ENCODE results near the gene TWNK. TPM values are rescaled to one million over a fixed set of nuclear protein-coding genes. Genes with fewer than 3 reads are reported as not detected.

The TWNK gene
- total RNA-seq, 5 donors from 2014 or later (not counting 1 experiment from before 2014, with no cell fraction given): 5.3 to 20.2 (median 16.9) TPM

GRCh38 chr10:101016814-101017213, 29.5 kb downstream of the TWNK start:
- H3K27me3 Mint-ChIP-seq: peaks cover 41 to 53% of the 10 kb centered on the region in 2 donors
- peaks cover 16 to 25% (median 20%) of the 10 kb centered on the region in 3 donors for H3K4me1 Mint-ChIP-seq
- Histone ChIP-seq H3K9me3 (no peaks in the 10 kb centered on the region), H3K27ac (ENCODE audit: low read length) (no peak overlapping the region), H3K27me3 (replicated peaks in 1 of 2; ENCODE audit: control insufficient read depth in 2 of 2, extremely low read depth in 1 of 2, insufficient read depth in 2 of 2, low read length in 1 of 2) (peaks cover 0 to 67% of the 10 kb centered on the region in 2 experiments), H3K4me3 (ENCODE audit: control insufficient read depth in 1 of 2, extremely low read depth in 1 of 2, low read length in 1 of 2) (no peak overlapping the region), H3K36me3 (ENCODE audit: control insufficient read depth in 2 of 2, extremely low read depth in 1 of 2, insufficient read depth in 1 of 2, low read length in 1 of 2) (no peaks in the 10 kb centered on the region), H3K4me1 (ENCODE audit: control insufficient read depth in 1 of 2, extremely low read depth in 1 of 2, insufficient read depth in 2 of 2, low read length in 2 of 2) (peaks cover 0 to 27% of the 10 kb centered on the region in 2 experiments)
- 86% methylated on average over 2 of the region's 5 CpGs for WGBS (ENCODE audit: insufficient coverage)
- POLR2A ChIA-PET: no interaction called here
- no peaks in the 10 kb centered on the region for H3K36me3 Mint-ChIP-seq
- DNase-seq: no peak
- no peak for ATAC-seq (replicated peaks in 1 of 4)
- H3K4me3 Mint-ChIP-seq: no peak overlapping the region
- no peaks in the 10 kb centered on the region for H3K9me3 Mint-ChIP-seq
- H3K27ac Mint-ChIP-seq: no peak overlapping the region
- CTCF ChIA-PET: interaction anchor here (0.5 to 3.2 kb wide), 6 partner anchors 15 to 455 kb away, joined by 3 to 25 read pairs (median 3); partner anchors contain the start of genes PDZD7 (in 1 of the 2) and SFXN3 (in 1 of the 2)

GRCh38 chr10:101018118-101018599, 30.8 kb downstream of the TWNK start:
- no peaks in the 10 kb centered on the region for H3K9me3 Mint-ChIP-seq
- Histone ChIP-seq H3K36me3 (ENCODE audit: control insufficient read depth in 2 of 2, extremely low read depth in 1 of 2, insufficient read depth in 1 of 2, low read length in 1 of 2) (no peaks in the 10 kb centered on the region), H3K4me1 (ENCODE audit: control insufficient read depth in 1 of 2, extremely low read depth in 1 of 2, insufficient read depth in 2 of 2, low read length in 2 of 2) (peaks cover 0 to 20% of the 10 kb centered on the region in 2 experiments), H3K27ac (ENCODE audit: low read length) (no peak overlapping the region), H3K4me3 (ENCODE audit: control insufficient read depth in 1 of 2, extremely low read depth in 1 of 2, low read length in 1 of 2) (no peak overlapping the region), H3K9me3 (no peaks in the 10 kb centered on the region), H3K27me3 (replicated peaks in 1 of 2; ENCODE audit: control insufficient read depth in 2 of 2, extremely low read depth in 1 of 2, insufficient read depth in 2 of 2, low read length in 1 of 2) (peaks cover 0 to 74% of the 10 kb centered on the region in 2 experiments)
- no peaks in the 10 kb centered on the region for H3K36me3 Mint-ChIP-seq
- CTCF ChIA-PET: interaction anchor here in 1 of 2 donors (0.7 to 1.1 kb wide), 2 partner anchors 11 to 923 kb away, joined by 3 to 5 read pairs; no protein-coding TSS in a partner anchor
- POLR2A ChIA-PET: no interaction called here
- no peak for ATAC-seq (replicated peaks in 1 of 4)
- peaks cover 10 to 18% (median 13%) of the 10 kb centered on the region in 3 donors for H3K4me1 Mint-ChIP-seq
- WGBS (ENCODE audit: insufficient coverage): 55% methylated on average over 13 of the region's 20 CpGs
- no peak for DNase-seq
- H3K4me3 Mint-ChIP-seq: no peak overlapping the region
- H3K27me3 Mint-ChIP-seq: peaks cover 45 to 56% of the 10 kb centered on the region in 2 donors
- no peak overlapping the region for H3K27ac Mint-ChIP-seq

- peak in 33 of 35 experiments; percentile 35 to 76 (median 57) for DNase-seq
- H3K27me3 Mint-ChIP-seq: peaks cover 45 to 56% of the 10 kb centered on the region in 2 donors
- peak; percentile 73 to 80 (median 78) for ATAC-seq (replicated peaks in 1 of 4)
- Histone ChIP-seq H3K27ac (ENCODE audit: low read length) (no peak overlapping the region), H3K36me3 (ENCODE audit: control insufficient read depth in 2 of 2, extremely low read depth in 1 of 2, insufficient read depth in 1 of 2, low read length in 1 of 2) (no peaks in the 10 kb centered on the region), H3K4me3 (ENCODE audit: control insufficient read depth in 1 of 2, extremely low read depth in 1 of 2, low read length in 1 of 2) (no peak overlapping the region), H3K27me3 (replicated peaks in 1 of 2; ENCODE audit: control insufficient read depth in 2 of 2, extremely low read depth in 1 of 2, insufficient read depth in 2 of 2, low read length in 1 of 2) (peaks cover 0 to 74% of the 10 kb centered on the region in 2 experiments), H3K4me1 (ENCODE audit: control insufficient read depth in 1 of 2, extremely low read depth in 1 of 2, insufficient read depth in 2 of 2, low read length in 2 of 2) (peaks cover 0 to 16% of the 10 kb centered on the region in 2 experiments), H3K9me3 (no peaks in the 10 kb centered on the region)
- WGBS (ENCODE audit: insufficient coverage): 31% methylated on average over 40 of the region's 45 CpGs
- POLR2A ChIA-PET: no interaction called here
- CTCF ChIA-PET: interaction anchor here (0.7 to 1.7 kb wide), 6 partner anchors 10 to 273 kb away, joined by 3 to 13 read pairs (median 4); partner anchors contain the start of genes PDZD7 (in 1 of the 2) and SFXN3 (in 1 of the 2)
- H3K4me3 Mint-ChIP-seq: no peak overlapping the region
- H3K9me3 Mint-ChIP-seq: no peaks in the 10 kb centered on the region
- H3K36me3 Mint-ChIP-seq: no peaks in the 10 kb centered on the region
- no peak overlapping the region for H3K27ac Mint-ChIP-seq
- peaks cover 6 to 14% (median 9%) of the 10 kb centered on the region in 3 donors for H3K4me1 Mint-ChIP-seq
Observed at GRCh38 chr10:101018600-101019439, 31.5 kb downstream of the TWNK start.

GRCh38 chr10:101019440-101019703, 32.0 kb downstream of the TWNK start:
- peaks cover 0 to 71% of the 10 kb centered on the region in 2 experiments for H3K27me3 ChIP-seq (replicated peaks in 1 of 2; ENCODE audit: control insufficient read depth in 2 of 2, extremely low read depth in 1 of 2, insufficient read depth in 2 of 2, low read length in 1 of 2)
- Mint-ChIP-seq H3K4me3 (no peak overlapping the region), H3K9me3 (no peaks in the 10 kb centered on the region), H3K36me3 (no peaks in the 10 kb centered on the region), H3K27me3 (peaks cover 45 to 54% of the 10 kb centered on the region in 2 donors), H3K27ac (no peak overlapping the region), H3K4me1 (peaks cover 6 to 11% (median 6%) of the 10 kb centered on the region in 3 donors)
- peaks cover 0 to 11% of the 10 kb centered on the region in 2 experiments for H3K4me1 ChIP-seq (ENCODE audit: control insufficient read depth in 1 of 2, extremely low read depth in 1 of 2, insufficient read depth in 2 of 2, low read length in 2 of 2)
- 40% methylated on average over 1 of the region's 2 CpGs for WGBS (ENCODE audit: insufficient coverage)
- ChIA-PET POLR2A (interaction anchor here in 1 of 2 donors (0.6 kb wide), 1 partner anchor 9 kb away, joined by 3 read pairs; no protein-coding TSS in a partner anchor), CTCF (interaction anchor here (0.7 to 1.7 kb wide), 5 partner anchors 12 to 273 kb away, joined by 3 to 13 read pairs (median 4); partner anchors contain the start of genes PDZD7 (in 1 of the 2) and SFXN3 (in 1 of the 2))
- no peaks in the 10 kb centered on the region for H3K9me3 ChIP-seq
- no peaks in the 10 kb centered on the region for H3K36me3 ChIP-seq (ENCODE audit: control insufficient read depth in 2 of 2, extremely low read depth in 1 of 2, insufficient read depth in 1 of 2, low read length in 1 of 2)
- no peak for ATAC-seq (replicated peaks in 1 of 4)
- no peak overlapping the region for H3K27ac ChIP-seq (ENCODE audit: low read length)
- H3K4me3 ChIP-seq (ENCODE audit: control insufficient read depth in 1 of 2, extremely low read depth in 1 of 2, low read length in 1 of 2): no peak overlapping the region
- DNase-seq: no peak

GRCh38 chr10:101020427-101021075, 33.2 kb downstream of the TWNK start:
- Mint-ChIP-seq H3K4me3 (no peak overlapping the region), H3K4me1 (peaks cover 5 to 6% (median 6%) of the 10 kb centered on the region in 3 donors), H3K27ac (no peak overlapping the region), H3K9me3 (no peaks in the 10 kb centered on the region), H3K36me3 (no peaks in the 10 kb centered on the region), H3K27me3 (peaks cover 41 to 45% of the 10 kb centered on the region in 2 donors)
- no peaks in the 10 kb centered on the region for H3K9me3 ChIP-seq
- no peak for DNase-seq
- no peak overlapping the region for H3K27ac ChIP-seq (ENCODE audit: low read length)
- 97% methylated on average over 3 of the region's 10 CpGs for WGBS (ENCODE audit: insufficient coverage)
- ChIA-PET POLR2A (no interaction called here), CTCF (no interaction called here)
- no peak overlapping the region for H3K4me3 ChIP-seq (ENCODE audit: control insufficient read depth in 1 of 2, extremely low read depth in 1 of 2, low read length in 1 of 2)
- H3K36me3 ChIP-seq (ENCODE audit: control insufficient read depth in 2 of 2, extremely low read depth in 1 of 2, insufficient read depth in 1 of 2, low read length in 1 of 2): no peaks in the 10 kb centered on the region
- peaks cover 0 to 8% of the 10 kb centered on the region in 2 experiments for H3K4me1 ChIP-seq (ENCODE audit: control insufficient read depth in 1 of 2, extremely low read depth in 1 of 2, insufficient read depth in 2 of 2, low read length in 2 of 2)
- no peak for ATAC-seq (replicated peaks in 1 of 4)
- H3K27me3 ChIP-seq (replicated peaks in 1 of 2; ENCODE audit: control insufficient read depth in 2 of 2, extremely low read depth in 1 of 2, insufficient read depth in 2 of 2, low read length in 1 of 2): peaks cover 0 to 59% of the 10 kb centered on the region in 2 experiments

- ATAC-seq (replicated peaks in 1 of 4): no peak
- ChIA-PET CTCF (interaction anchor here in 1 of 2 donors (0.6 kb wide), 1 partner anchor 9 kb away, joined by 7 read pairs; no protein-coding TSS in a partner anchor), POLR2A (no interaction called here)
- no peak overlapping the region for H3K27ac ChIP-seq (ENCODE audit: low read length)
- WGBS (ENCODE audit: insufficient coverage): 84% methylated on average over 3 of the region's 4 CpGs
- no peak for DNase-seq
- Mint-ChIP-seq H3K4me3 (no peak overlapping the region), H3K36me3 (no peaks in the 10 kb centered on the region), H3K27ac (no peak overlapping the region), H3K4me1 (peaks cover 5 to 6% (median 6%) of the 10 kb centered on the region in 3 donors), H3K9me3 (no peaks in the 10 kb centered on the region), H3K27me3 (peaks cover 37 to 40% of the 10 kb centered on the region in 2 donors)
- H3K4me3 ChIP-seq (ENCODE audit: control insufficient read depth in 1 of 2, extremely low read depth in 1 of 2, low read length in 1 of 2): no peak overlapping the region
- no peaks in the 10 kb centered on the region for H3K36me3 ChIP-seq (ENCODE audit: control insufficient read depth in 2 of 2, extremely low read depth in 1 of 2, insufficient read depth in 1 of 2, low read length in 1 of 2)
- H3K4me1 ChIP-seq (ENCODE audit: control insufficient read depth in 1 of 2, extremely low read depth in 1 of 2, insufficient read depth in 2 of 2, low read length in 2 of 2): peaks cover 0 to 8% of the 10 kb centered on the region in 2 experiments
- peaks cover 0 to 52% of the 10 kb centered on the region in 2 experiments for H3K27me3 ChIP-seq (replicated peaks in 1 of 2; ENCODE audit: control insufficient read depth in 2 of 2, extremely low read depth in 1 of 2, insufficient read depth in 2 of 2, low read length in 1 of 2)
- H3K9me3 ChIP-seq: no peaks in the 10 kb centered on the region
Observed at GRCh38 chr10:101021239-101021638, 33.9 kb downstream of the TWNK start.
